Activated T-helper 17 cell treated with anti-CD3 and anti-CD28 coated beads, Interleukin-2, amount 50 U/mL, for 72 hours (primary cell): ENCODE results near the gene C6orf62. TPM values are rescaled to one million over a fixed set of nuclear protein-coding genes. Genes with fewer than 3 reads are reported as not detected.

Experiments used
- ATAC-seq: fragments of 150-1000 bp; cut with Tn5 transposase; replicated peaks from 2 replicates; pipeline ENCODE4 v1.10.0; 2021; ENCODE audit warnings: mild to moderate bottlenecking, moderate library complexity
- H3K27ac Mint-ChIP-seq: one replicate; pipeline ENCODE4 v1.8.0; 2022; ENCODE audit warnings: mixed read lengths
- H3K27me3 Mint-ChIP-seq: one replicate; pipeline ENCODE4 v1.8.0; 2022; ENCODE audit warnings: mixed read lengths
- H3K36me3 Mint-ChIP-seq: one replicate; pipeline ENCODE4 v1.8.0; 2022; ENCODE audit warnings: low read depth, mild to moderate bottlenecking, mixed read lengths
- H3K4me1 Mint-ChIP-seq: one replicate; pipeline ENCODE4 v1.8.0; 2022; ENCODE audit warnings: mixed read lengths
- H3K4me3 Mint-ChIP-seq: one replicate; pipeline ENCODE4 v1.8.0; 2022; ENCODE audit warnings: mild to moderate bottlenecking, mixed read lengths
- H3K9me3 Mint-ChIP-seq: one replicate; pipeline ENCODE4 v1.8.0; 2022; ENCODE audit warnings: mixed read lengths
- total RNA-seq, 2 donors: library from RNA; stranded (reverse); gene quantifications; one replicate each; pipeline ENCODE4 v1.2.3, GENCODE V29; 2022

The C6orf62 gene
- total RNA-seq, 2 donors from 2014 or later: 106 to 185 TPM

GRCh38 chr6:24659561-24659960 is 59.4 kb downstream of the C6orf62 start:
- peaks cover 35% of the 10 kb centered on the region for H3K4me1 Mint-ChIP-seq
- peaks cover 96% of the 10 kb centered on the region for H3K36me3 Mint-ChIP-seq
- no peaks in the 10 kb centered on the region for H3K9me3 Mint-ChIP-seq
- no peak for ATAC-seq
- H3K27me3 Mint-ChIP-seq: no peaks in the 10 kb centered on the region
- no peak overlapping the region for H3K4me3 Mint-ChIP-seq
- no peak overlapping the region for H3K27ac Mint-ChIP-seq

DNA sequence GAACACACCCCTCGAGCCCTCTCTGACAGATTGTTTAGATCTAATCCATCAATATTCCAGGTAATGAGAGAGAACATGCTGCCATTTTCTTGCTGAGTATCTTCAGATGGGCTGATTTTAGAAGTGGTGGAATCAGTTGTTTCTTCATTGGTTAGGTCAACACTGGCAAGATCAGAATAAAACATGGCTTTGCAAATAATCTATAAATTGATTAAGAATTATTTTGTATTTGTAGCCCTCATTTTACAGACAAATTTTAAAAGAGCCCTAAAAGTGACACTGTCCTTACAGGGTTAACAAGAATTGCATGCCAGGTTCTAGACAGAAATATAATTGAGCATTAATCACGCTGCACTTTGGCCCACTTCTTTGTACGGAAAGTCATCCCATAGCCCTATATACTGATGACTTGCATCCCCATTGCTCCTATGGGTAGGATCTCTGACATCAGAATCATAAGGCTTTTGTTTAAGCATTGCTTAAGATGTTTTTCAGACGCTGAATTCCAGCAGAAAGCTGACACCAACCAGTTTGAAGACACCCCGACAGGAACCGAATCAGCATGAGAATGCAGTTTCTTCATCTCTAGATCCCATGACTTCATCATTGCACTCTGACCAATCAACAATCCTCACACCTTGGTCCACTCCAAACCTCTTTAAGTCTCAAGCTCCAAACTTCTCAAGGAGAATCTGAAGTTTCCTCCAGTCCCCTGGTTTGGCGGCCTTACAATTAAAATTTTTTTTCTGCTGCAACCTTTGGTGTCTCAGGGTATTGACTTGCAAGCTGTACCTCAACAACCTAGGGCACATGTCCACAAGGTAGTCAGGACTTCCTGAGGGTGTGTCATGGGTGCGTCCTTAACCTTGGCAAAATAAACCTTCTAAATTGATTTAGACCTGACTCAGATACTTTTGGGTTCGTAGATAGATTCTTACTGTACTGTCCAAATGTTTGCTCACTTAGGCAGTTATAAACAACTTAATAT is 60.1 kb downstream of the C6orf62 start:
- Mint-ChIP-seq H3K27ac (no peak overlapping the region), H3K36me3 (peaks cover 96% of the 10 kb centered on the region), H3K4me1 (peaks cover 30% of the 10 kb centered on the region), H3K9me3 (no peaks in the 10 kb centered on the region), H3K4me3 (no peak overlapping the region), H3K27me3 (no peaks in the 10 kb centered on the region)
- ATAC-seq: no peak

GRCh38 chr6:24655215-24655614 is 63.7 kb downstream of the C6orf62 start:
- Mint-ChIP-seq H3K9me3 (no peaks in the 10 kb centered on the region), H3K36me3 (peaks cover 98% of the 10 kb centered on the region), H3K27me3 (no peaks in the 10 kb centered on the region), H3K4me1 (peaks cover 17% of the 10 kb centered on the region), H3K4me3 (no peak overlapping the region), H3K27ac (peak overlapping the region; percentile 84)
- ATAC-seq: peak; percentile 37

Other genes with a start within 250 kb of the C6orf62 start
- under 1 TPM; 0.73 to 0.79 TPM for gene GPLD1, start 229.6 kb downstream of the C6orf62 start, total RNA-seq
- gene ALDH5A1, start 224.2 kb downstream of the C6orf62 start, total RNA-seq: 1 to 10 TPM; 4.5 to 6.4 TPM
- under 1 TPM; 0.66 to 0.76 TPM for gene KIAA0319, start 73.0 kb downstream of the C6orf62 start, total RNA-seq
- gene TDP2, start 52.3 kb downstream of the C6orf62 start, total RNA-seq: 10 to 100 TPM; 51.6 to 55.3 TPM
- 10 to 100 TPM; 19.2 to 23.5 TPM for gene ACOT13, start 52.1 kb downstream of the C6orf62 start, total RNA-seq
- gene GMNN, start 55.8 kb upstream of the C6orf62 start, total RNA-seq: 10 to 100 TPM; 61.3 to 80.4 TPM
- under 1 TPM; 0.43 to 0.45 TPM for gene ARMH2, start 79.8 kb upstream of the C6orf62 start, total RNA-seq
- gene RIPOR2, start 216.8 kb upstream of the C6orf62 start, total RNA-seq: 100 to 1,000 TPM in 1 of 2 donors, 10 to 100 TPM in 1; 47.5 to 113 TPM